Measurements from ENCODE around the gene RNF40. TPM values are rescaled to one million over a fixed set of nuclear protein-coding genes. Genes with fewer than 3 reads are reported as not detected.
A peak's percentile ranks its signal among the peaks of the same experiment; 100 is the strongest.

Gene RNF40
- total RNA-seq = 137 and 155 TPM in 2 replicates
- long read RNA-seq, full-length matches to known transcripts = 2 of 56 reads
- long read RNA-seq, partial matches to known transcripts = 31 of 56 reads
- long read RNA-seq, other reads (novel, unspliced or antisense) = 23 of 56 reads

DNA sequence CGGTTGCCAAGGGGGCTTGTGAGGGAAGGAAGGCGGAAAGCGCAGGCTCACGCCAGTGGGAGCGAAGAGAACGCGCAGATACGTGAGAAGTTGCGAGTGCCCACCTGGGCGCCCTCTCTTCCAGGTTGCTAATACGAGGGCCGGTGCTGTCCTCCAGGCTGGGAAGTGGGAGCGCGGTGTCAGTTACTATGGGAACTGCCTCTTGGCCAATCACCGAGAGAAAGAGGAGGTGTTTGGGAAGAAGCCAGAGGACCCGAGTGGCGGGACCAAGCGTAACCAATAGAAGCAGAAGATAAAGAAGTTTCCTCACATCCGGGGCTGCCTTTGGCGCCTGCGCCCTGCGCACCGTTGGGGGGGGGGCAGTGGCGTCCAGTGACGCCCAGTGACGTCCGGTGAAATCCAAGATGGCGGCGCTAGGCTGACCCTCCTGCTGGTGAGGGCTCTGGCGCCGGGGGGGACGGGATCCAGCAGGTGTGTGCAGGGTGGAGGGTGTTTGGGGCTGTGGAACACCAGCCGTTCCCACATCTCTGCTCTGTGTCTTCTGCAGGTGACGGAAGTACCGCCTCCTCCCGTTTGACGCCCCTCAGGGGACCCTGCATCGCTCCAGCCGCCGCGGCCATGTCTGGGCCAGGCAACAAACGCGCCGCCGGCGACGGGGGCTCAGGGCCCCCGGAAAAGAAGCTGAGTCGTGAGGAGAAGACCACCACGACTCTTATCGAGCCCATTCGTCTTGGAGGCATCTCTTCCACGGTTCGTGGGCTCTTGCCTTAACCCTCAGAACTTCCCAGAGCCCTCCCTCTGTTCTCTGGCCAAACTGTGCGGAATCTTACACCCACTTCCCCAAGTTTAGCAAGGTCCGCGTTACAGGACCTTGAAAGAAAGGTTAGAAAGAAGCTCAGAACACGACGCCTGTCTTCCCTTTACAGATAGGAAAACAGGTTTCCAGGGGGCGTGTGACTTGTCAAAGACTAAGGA lies at the start of gene RNF40, which contains the start of gene CFAP119:
Gene RNF40, plus strand, starts transcription at position 395 of the 975 bp plus-strand sequence. Its CDS starts 224 bp downstream, at position 619.
Gene CFAP119, minus strand, starts transcription at position 135 of the 975 bp plus-strand sequence. CDS start 314 bp downstream, outside the sequence.
- DNase-seq (ENCODE audit: low spot score, unreplicated experiment) = peak; percentile 94
- Mint-ChIP-seq H3K4me3 (ENCODE audit: low read depth) (peak within 1 kb of the TSS; percentile 90), H3K9me3 (ENCODE audit: low read depth) (no peaks in the 10 kb centered on the region), H3K27me3 (no peaks in the 10 kb centered on the region), H3K36me3 (ENCODE audit: insufficient read depth) (peaks cover 13% of the 10 kb centered on the region), H3K27ac (peak within 1 kb of the TSS; percentile 96), H3K4me1 (ENCODE audit: low read depth) (peaks cover 20% of the 10 kb centered on the region)
- TF ChIP-seq CTCF (IDR thresholded peaks at IDR 0.05; ENCODE audit: unreplicated experiment) = no peak

DNA sequence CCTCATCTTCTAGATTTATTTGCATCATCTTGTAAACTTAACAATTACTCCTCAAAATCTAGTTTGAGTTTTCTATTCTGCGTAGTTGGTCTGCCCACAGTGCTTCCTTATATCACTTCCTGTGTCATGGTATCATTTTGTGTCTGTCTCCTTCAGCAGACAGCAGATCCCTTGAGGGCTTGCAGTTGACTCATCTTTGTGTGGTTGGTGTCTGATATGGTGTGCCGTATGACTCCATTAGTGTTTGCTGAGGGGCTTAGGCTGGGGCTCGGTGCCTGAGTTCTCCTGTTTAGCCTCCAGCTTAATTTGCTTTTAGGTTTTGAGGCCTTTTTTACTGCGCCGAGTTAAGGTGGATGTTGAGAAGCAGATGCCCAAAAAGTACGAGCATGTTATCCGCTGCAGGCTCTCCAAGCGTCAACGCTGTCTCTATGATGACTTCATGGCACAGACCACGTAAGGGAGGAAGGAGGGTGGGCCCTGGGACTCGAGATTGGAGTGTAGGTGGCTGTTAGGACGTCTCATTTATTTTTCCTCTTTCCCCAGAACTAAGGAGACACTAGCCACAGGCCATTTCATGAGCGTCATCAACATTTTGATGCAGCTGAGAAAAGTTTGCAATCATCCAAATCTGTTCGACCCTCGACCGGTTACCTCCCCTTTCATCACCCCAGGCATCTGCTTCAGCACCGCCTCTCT lies 46.2 kb upstream of the RNF40 start:
- H3K27me3 Mint-ChIP-seq = no peaks in the 10 kb centered on the region
- no peak overlapping the region for H3K4me3 Mint-ChIP-seq (ENCODE audit: low read depth)
- H3K9me3 Mint-ChIP-seq (ENCODE audit: low read depth) = no peaks in the 10 kb centered on the region
- no peak for DNase-seq (ENCODE audit: low spot score, unreplicated experiment)
- H3K36me3 Mint-ChIP-seq (ENCODE audit: insufficient read depth) = peaks cover 43% of the 10 kb centered on the region
- H3K27ac Mint-ChIP-seq = no peak overlapping the region
- TF ChIP-seq CTCF (IDR thresholded peaks at IDR 0.05; ENCODE audit: unreplicated experiment) = no peak
- no peaks in the 10 kb centered on the region for H3K4me1 Mint-ChIP-seq (ENCODE audit: low read depth)

DNA sequence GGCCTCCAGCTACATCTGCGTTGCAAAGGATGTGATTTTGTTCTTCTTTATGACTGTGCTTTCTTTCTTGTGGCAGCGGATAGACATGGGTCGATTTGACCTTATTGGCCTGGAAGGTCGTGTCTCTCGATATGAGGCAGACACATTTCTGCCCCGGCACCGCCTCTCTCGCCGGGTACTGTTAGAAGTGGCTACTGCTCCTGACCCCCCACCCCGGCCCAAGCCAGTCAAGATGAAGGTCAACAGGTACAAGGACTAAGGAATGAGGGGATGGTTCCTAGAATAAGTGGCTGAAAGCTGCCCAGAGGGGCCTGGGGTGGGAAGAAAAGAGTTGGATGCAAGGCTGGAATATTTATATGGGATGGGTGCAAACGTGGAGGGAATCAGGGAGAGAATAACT lies 42.0 kb upstream of the RNF40 start:
- peaks cover 44% of the 10 kb centered on the region for H3K36me3 Mint-ChIP-seq (ENCODE audit: insufficient read depth)
- H3K9me3 Mint-ChIP-seq (ENCODE audit: low read depth) = no peaks in the 10 kb centered on the region
- no peaks in the 10 kb centered on the region for H3K4me1 Mint-ChIP-seq (ENCODE audit: low read depth)
- no peak for DNase-seq (ENCODE audit: low spot score, unreplicated experiment)
- H3K27ac Mint-ChIP-seq = peak overlapping the region; percentile 67
- H3K27me3 Mint-ChIP-seq = no peaks in the 10 kb centered on the region
- H3K4me3 Mint-ChIP-seq (ENCODE audit: low read depth) = no peak overlapping the region
- no peak for TF ChIP-seq CTCF (IDR thresholded peaks at IDR 0.05; ENCODE audit: unreplicated experiment)

DNA sequence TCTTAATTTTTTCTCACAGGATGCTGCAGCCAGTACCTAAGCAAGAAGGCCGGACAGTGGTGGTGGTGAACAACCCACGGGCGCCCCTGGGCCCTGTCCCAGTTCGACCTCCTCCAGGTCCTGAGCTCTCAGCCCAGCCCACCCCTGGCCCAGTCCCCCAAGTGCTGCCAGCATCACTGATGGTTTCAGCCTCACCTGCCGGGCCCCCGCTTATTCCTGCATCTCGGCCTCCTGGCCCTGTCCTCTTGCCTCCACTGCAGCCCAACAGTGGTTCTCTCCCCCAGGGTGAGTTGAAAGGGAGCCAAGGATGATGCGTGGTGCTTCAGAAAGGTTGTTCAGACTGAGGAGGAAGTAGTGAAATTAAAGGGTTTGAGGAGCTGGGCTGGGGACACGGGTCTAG lies 41.4 kb upstream of the RNF40 start:
- Mint-ChIP-seq H3K9me3 (ENCODE audit: low read depth) (no peaks in the 10 kb centered on the region), H3K36me3 (ENCODE audit: insufficient read depth) (peaks cover 46% of the 10 kb centered on the region), H3K27me3 (no peaks in the 10 kb centered on the region)

More for the DNA sequence above, 41.4 kb upstream of the RNF40 start:
- no peak for TF ChIP-seq CTCF (IDR thresholded peaks at IDR 0.05; ENCODE audit: unreplicated experiment)
- Mint-ChIP-seq H3K4me1 (ENCODE audit: low read depth) (no peaks in the 10 kb centered on the region), H3K4me3 (ENCODE audit: low read depth) (no peak overlapping the region), H3K27ac (no peak overlapping the region)
- no peak for DNase-seq (ENCODE audit: low spot score, unreplicated experiment)
